ENCODE results near the gene MC5R. TPM values are rescaled to one million over a fixed set of nuclear protein-coding genes. Genes with fewer than 3 reads are reported as not detected.

Gene MC5R
- total and polyA plus RNA-seq, 4 donors, result not detected

DNA sequence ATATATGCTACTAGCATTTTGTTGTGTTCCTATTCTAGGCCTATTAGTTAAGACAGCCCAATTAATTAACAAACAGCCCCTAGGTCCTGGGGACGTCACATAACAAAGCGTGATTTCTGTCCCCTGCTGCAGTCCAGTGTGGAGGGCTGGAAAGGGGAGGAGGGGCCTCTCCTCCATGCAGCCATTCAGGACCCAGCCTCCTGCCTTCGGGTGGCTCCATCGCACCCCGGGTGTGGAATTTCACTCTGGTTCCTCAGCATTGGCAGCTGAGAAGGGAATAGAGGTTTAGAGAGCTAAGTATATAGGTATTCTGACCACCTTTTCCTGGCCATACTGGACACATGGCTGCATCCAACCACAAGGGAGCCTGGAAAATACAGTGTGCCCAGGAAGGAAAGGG, 49.0 kb downstream of the MC5R start:
- Histone ChIP-seq H3K36me3 (ENCODE audit: control insufficient read depth in 4 of 4, insufficient read depth in 4 of 4, low read length in 4 of 4) (no peaks in the 10 kb centered on the region), H3K27ac (ENCODE audit: low read depth in 1 of 2, low read length in 1 of 2) (no peak overlapping the region), H3K9ac (ENCODE audit: insufficient read depth in 1 of 2, low read length in 2 of 2) (no peak overlapping the region), H3K4me3 (no peak overlapping the region), H3K4me1 (ENCODE audit: control insufficient read depth in 5 of 5, insufficient read depth in 5 of 5, low read length in 5 of 5) (no peaks in the 10 kb centered on the region), H3K9me3 (ENCODE audit: control insufficient read depth in 4 of 4, insufficient read depth in 3 of 4, low read length in 3 of 4) (peaks cover 0 to 8% (median 0%) of the 10 kb centered on the region in 4 donors), H3K27me3 (ENCODE audit: control insufficient read depth in 3 of 3, insufficient read depth in 3 of 3, low read length in 2 of 3) (peaks cover 6 to 38% (median 26%) of the 10 kb centered on the region in 3 donors)
- WGBS, 2 donors, result 60 to 76% methylated on average over 5 of the region's 5 CpGs
- ATAC-seq (ENCODE audit: insufficient read depth, low FRiP score), result no peak
- DNase-seq, result no peak
- TF ChIP-seq, protein P1, sequence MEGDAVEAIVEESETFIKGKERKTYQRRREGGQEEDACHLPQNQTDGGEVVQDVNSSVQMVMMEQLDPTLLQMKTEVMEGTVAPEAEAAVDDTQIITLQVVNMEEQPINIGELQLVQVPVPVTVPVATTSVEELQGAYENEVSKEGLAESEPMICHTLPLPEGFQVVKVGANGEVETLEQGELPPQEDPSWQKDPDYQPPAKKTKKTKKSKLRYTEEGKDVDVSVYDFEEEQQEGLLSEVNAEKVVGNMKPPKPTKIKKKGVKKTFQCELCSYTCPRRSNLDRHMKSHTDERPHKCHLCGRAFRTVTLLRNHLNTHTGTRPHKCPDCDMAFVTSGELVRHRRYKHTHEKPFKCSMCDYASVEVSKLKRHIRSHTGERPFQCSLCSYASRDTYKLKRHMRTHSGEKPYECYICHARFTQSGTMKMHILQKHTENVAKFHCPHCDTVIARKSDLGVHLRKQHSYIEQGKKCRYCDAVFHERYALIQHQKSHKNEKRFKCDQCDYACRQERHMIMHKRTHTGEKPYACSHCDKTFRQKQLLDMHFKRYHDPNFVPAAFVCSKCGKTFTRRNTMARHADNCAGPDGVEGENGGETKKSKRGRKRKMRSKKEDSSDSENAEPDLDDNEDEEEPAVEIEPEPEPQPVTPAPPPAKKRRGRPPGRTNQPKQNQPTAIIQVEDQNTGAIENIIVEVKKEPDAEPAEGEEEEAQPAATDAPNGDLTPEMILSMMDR (IDR thresholded peaks at IDR 0.05; ENCODE audit: control extremely low read depth, extremely low read depth), result no peak

DNA sequence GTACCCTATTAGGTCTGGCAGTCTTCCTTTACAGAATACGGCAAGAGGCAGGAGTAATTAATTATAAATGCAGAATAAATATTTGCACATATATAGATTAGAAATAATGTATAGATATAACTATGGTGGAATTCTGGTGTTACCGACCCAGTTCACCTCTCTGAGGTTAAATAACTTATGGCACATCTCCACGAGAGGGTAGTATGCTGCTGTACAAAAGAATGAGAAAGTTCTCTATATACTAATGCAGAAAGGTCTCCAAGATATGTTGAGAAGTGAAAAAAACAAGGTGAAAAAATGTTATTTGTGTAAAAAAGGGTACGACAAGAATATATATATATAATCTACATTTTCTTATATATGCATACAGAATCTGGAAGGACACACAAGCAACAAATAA, 50.6 kb downstream of the MC5R start:
- 77 to 87% methylated on average over 4 of the region's 4 CpGs for WGBS, 2 donors
- no peak overlapping the region for H3K9ac ChIP-seq (ENCODE audit: insufficient read depth in 1 of 2, low read length in 2 of 2)
- DNase-seq, result no peak
- no peak for ATAC-seq (ENCODE audit: insufficient read depth, low FRiP score)
- peaks cover 0 to 6% (median 0%) of the 10 kb centered on the region in 4 donors for H3K9me3 ChIP-seq (ENCODE audit: control insufficient read depth in 4 of 4, insufficient read depth in 3 of 4, low read length in 3 of 4)
- no peaks in the 10 kb centered on the region for H3K36me3 ChIP-seq (ENCODE audit: control insufficient read depth in 4 of 4, insufficient read depth in 4 of 4, low read length in 4 of 4)
- H3K4me3 ChIP-seq, result no peak overlapping the region
- H3K4me1 ChIP-seq (ENCODE audit: control insufficient read depth in 5 of 5, insufficient read depth in 5 of 5, low read length in 5 of 5), result no peaks in the 10 kb centered on the region
- H3K27me3 ChIP-seq (ENCODE audit: control insufficient read depth in 3 of 3, insufficient read depth in 3 of 3, low read length in 2 of 3), result peaks cover 6 to 22% (median 14%) of the 10 kb centered on the region in 3 donors
- TF ChIP-seq, protein P1 (IDR thresholded peaks at IDR 0.05; ENCODE audit: control extremely low read depth, extremely low read depth), result no peak
- no peak overlapping the region for H3K27ac ChIP-seq (ENCODE audit: low read depth in 1 of 2, low read length in 1 of 2)

Other genes with a start within 250 kb of the MC5R start
- 10 to 100 TPM in 1 of 2 donors, 1 to 10 TPM in 1; 9.4 to 20.2 TPM for gene FAM210A, start 97.6 kb upstream of the MC5R start, total RNA-seq
- gene FAM210A, start 97.6 kb upstream of the MC5R start, polyA plus RNA-seq, result 1 to 10 TPM; 4.2 to 7.3 TPM
- 10 to 100 TPM; 23.4 to 39.8 TPM for gene RNMT, start 97.5 kb upstream of the MC5R start, total RNA-seq
- 10 to 100 TPM in 1 of 2 donors, 1 to 10 TPM in 1; 9.1 to 12.0 TPM for gene RNMT, start 97.5 kb upstream of the MC5R start, polyA plus RNA-seq
- under 1 TPM in 1 of 2 donors, not detected in 1; 0.06 TPM for gene MC2R, start 91.4 kb downstream of the MC5R start, total RNA-seq
- not detected for gene MC2R, start 91.4 kb downstream of the MC5R start, polyA plus RNA-seq